GM12865 (cell line): ENCODE data around the gene CCAR1.
"Not testable (repeated sequence)": the region's sequence is repeated elsewhere in the genome, so short reads cannot be mapped to it uniquely, and the experiment has no call there.

Source experiments
- DNase-seq: peaks from one replicate; pipeline ENCODE4 v3.0.0; 2010; ENCODE audit warnings: low read depth
- H3K4me3 ChIP-seq: 2 replicates; pipeline ENCODE4 v1.5.1; 2011; ENCODE audit warnings: mild to moderate bottlenecking, low read depth, low read length, control low read depth
- CTCF ChIP-seq: IDR thresholded peaks from 2 replicates; pipeline ENCODE4 v1.5.1; 2011; ENCODE audit warnings: low read length, control low read depth, low read depth, inconsistent platforms; ENCODE audit not compliant: insufficient read depth; ENCODE audit errors: missing control alignments

CCAR1 gene

GRCh38 chr10:68796605-68797004, 75.6 kb downstream of the CCAR1 start:
- no peak for DNase-seq
- no peak overlapping the region for H3K4me3 ChIP-seq
- no peak for TF ChIP-seq CTCF

DNA sequence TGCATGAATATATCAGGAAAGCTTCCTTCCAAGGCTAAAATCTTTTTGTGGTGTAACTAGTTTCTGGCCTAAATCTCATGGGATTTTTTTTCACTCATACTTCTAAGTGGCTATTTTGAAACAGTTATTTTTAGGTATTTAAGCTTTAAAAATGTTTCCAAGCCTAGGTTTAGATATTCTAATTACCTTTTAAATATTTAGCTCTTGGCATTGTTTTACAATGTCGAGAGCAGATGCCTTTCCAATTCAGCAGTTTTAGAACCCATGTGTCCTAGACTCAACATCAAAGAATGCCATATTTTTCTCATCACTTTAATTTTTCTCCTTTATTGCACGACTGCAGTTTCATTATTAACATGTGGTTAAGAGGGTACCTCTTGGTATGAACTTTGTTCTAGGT, 79.2 kb downstream of the CCAR1 start:
- no peak for TF ChIP-seq CTCF
- DNase-seq = no peak

DNA sequence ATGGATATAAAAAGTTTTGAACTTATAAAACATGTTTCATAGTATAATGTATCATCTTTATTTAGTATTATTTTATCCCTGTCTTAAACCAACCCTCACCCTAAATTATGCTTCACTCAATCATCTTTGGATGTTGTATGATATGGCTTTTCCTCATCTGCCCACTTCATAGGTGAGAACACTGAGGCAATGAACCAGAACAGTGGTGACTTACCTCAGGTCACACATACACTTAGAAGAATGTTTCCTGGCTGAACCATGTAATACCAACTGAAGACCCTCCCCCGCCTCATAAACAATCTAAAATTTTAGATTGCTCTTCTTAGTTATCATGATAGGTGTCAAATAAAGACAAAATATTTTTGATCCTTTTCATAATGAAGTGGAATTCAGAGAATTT, 83.7 kb downstream of the CCAR1 start:
- no peak for DNase-seq
- H3K4me3 ChIP-seq = no peak overlapping the region
- no peak for TF ChIP-seq CTCF

More for the DNA sequence above, 79.2 kb downstream of the CCAR1 start:
- no peak overlapping the region for H3K4me3 ChIP-seq

DNA sequence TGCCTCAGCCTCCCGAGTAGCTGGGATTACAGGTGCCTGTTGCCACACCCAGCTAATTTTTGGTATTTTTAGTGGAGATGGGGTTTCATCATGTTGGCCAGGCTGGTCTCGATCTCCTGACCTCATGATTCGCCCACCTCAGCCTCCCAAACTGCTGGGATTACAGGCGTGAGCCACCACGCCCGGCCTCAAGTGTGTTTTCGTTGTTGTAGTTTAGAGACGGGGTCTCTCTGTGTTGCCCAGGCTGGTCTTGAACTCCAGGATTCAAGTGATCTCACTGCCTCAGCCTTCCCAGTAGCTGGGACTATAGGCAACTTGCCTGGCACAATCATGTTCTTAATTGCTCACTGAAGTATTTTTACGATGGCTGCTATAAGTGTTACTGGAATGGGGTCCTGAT, 89.8 kb downstream of the CCAR1 start:
- not testable (repeated sequence) for H3K4me3 ChIP-seq, DNase-seq

GRCh38 chr10:68811314-68812009, 90.4 kb downstream of the CCAR1 start:
- TF ChIP-seq CTCF = no peak
- H3K4me3 ChIP-seq = no peak overlapping the region
- no peak for DNase-seq

- H3K4me3 ChIP-seq = no peak overlapping the region
- TF ChIP-seq CTCF = no peak
- DNase-seq = no peak
These were observed 91.4 kb downstream of the CCAR1 start for GRCh38 chr10:68812420-68812819.

GRCh38 chr10:68813559-68813958, 92.5 kb downstream of the CCAR1 start:
- no peak for TF ChIP-seq CTCF
- no peak for DNase-seq
- H3K4me3 ChIP-seq = no peak overlapping the region
